A549 (cell line): ENCODE data around the gene TTC28.

ENCODE experiments used
- CTCF ChIP-seq: fragments of >200 bp; sonication (Bioruptor Twin); formaldehyde crosslinking; IDR thresholded peaks from 3 replicates; pipeline ENCODE4 v1.5.1; 2016
- HOXA7 ChIP-seq: fragments of 250-450 bp; sonication (Bioruptor Pico); IDR thresholded peaks from 2 replicates; pipeline ENCODE4 v1.5.0; 2020; ENCODE audit warnings: mild to moderate bottlenecking, moderate library complexity
- JUN ChIP-seq, 2 experiments: fragments of >200 bp; sonication (Bioruptor Twin); formaldehyde crosslinking; IDR thresholded peaks; 2 replicates in 1 of 2; 3 replicates in 1 of 2; pipeline ENCODE4 v1.6.1; 2016 to 2017
- NPAS2 ChIP-seq: fragments of 250-450 bp; sonication (Bioruptor Pico); IDR thresholded peaks from 2 replicates; pipeline ENCODE4 v1.8.0; 2022; ENCODE audit warnings: mild to moderate bottlenecking, moderate library complexity, borderline replicate concordance
- SMC3 ChIP-seq: fragments of >200 bp; sonication (Bioruptor Twin); formaldehyde crosslinking; IDR thresholded peaks from 3 replicates; pipeline ENCODE4 v1.6.1; 2018; ENCODE audit warnings: inconsistent platforms
- ZNF302 ChIP-seq: fragments of 250-450 bp; sonication (Bioruptor Pico); IDR thresholded peaks from 2 replicates; pipeline ENCODE4 v1.9.0; 2021; ENCODE audit warnings: inconsistent platforms, mild to moderate bottlenecking, moderate library complexity
- TF ChIP-seq, protein P1 (sequence below): IDR thresholded peaks from 2 replicates; pipeline ENCODE4 v1.6.1; 2012
- TF ChIP-seq, protein P2 (sequence below): IDR thresholded peaks from 2 replicates; pipeline ENCODE4 v1.6.1; 2012

DNA sequence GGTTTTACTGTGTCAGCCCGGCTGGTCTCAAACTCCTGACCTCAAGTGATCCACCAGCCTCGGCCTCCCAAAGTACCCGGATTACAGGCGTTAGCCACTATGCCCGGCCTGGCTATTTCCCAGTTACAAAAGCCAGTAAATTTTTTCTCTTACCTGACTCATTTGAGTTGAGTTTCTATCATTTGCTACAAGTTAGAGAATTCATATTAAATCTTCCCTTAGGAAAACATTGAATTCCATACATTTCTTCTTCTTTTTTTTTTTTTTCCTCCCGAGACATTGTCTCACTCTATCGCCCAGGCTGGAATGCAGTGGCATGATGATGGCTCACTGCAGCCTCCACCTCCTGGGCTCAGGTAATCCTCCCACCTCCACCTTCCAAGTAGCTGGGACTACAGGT is 36.0 kb upstream of the TTC28 start:
- no peak for TF ChIP-seq CTCF
- TF ChIP-seq, protein P1, sequence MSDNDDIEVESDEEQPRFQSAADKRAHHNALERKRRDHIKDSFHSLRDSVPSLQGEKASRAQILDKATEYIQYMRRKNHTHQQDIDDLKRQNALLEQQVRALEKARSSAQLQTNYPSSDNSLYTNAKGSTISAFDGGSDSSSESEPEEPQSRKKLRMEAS: no peak
- TF ChIP-seq, protein P2, sequence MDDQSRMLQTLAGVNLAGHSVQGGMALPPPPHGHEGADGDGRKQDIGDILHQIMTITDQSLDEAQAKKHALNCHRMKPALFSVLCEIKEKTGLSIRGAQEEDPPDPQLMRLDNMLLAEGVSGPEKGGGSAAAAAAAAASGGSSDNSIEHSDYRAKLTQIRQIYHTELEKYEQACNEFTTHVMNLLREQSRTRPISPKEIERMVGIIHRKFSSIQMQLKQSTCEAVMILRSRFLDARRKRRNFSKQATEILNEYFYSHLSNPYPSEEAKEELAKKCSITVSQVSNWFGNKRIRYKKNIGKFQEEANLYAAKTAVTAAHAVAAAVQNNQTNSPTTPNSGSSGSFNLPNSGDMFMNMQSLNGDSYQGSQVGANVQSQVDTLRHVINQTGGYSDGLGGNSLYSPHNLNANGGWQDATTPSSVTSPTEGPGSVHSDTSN: no peak
- no peak for TF ChIP-seq JUN (IDR thresholded peaks at IDR 0.05)
- TF ChIP-seq NPAS2 (CRISPR knock-in tag): no peak
- no peak for TF ChIP-seq ZNF302 (CRISPR knock-in tag)
- no peak for TF ChIP-seq SMC3
- no peak for TF ChIP-seq HOXA7 (CRISPR knock-in tag)
